K562 (cell line): ENCODE data around the gene CENPA.

Experiments used
- JUND ChIP-seq, 2 experiments: IDR thresholded peaks; 2 replicates in 1 of 2; 3 replicates in 1 of 2; pipeline ENCODE4 v1.6.1; 2011; ENCODE audit warnings: borderline replicate concordance in 2 of 2, low read depth in 2 of 2, low read length in 2 of 2, improper control_type of control experiment in 1 of 2, missing biosample characterization in 1 of 2, missing genetic modification characterization in 1 of 2, missing genetic modification reagents in 1 of 2
- KAT7 ChIP-seq: sonication (generic); formaldehyde crosslinking; IDR thresholded peaks from 2 replicates; pipeline ENCODE4 v1.8.0; 2022; ENCODE audit warnings: missing genetic modification reagents, mild to moderate bottlenecking, borderline replicate concordance

DNA sequence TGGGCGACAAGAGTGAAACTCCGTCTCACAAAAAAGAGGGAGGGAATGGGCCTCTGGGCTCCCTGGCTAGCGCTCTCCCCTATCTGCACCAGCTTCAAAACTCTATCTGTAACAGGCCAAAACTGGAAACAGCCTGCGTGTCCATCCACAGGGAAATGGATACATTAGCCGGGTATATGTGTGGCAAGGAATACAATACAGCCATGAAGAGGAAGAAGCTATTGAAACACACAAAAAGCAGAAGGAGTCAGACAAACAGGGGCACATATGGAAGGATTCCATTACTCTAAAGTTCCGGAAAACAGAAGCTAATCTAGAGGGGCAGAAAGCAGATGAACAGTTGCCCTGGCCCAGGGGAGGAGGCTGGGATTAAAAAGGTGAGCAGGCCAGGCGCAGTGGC is 46.3 kb upstream of the CENPA start:
- TF ChIP-seq JUND (IDR thresholded peaks at IDR 0.05; ENCODE audit: borderline replicate concordance, low read depth, low read length) (no peak), JUND (tag; IDR thresholded peaks at IDR 0.05; ENCODE audit: borderline replicate concordance, low read depth, low read length) (no peak), KAT7 (no peak)
